Duodenal mucosa (tissue), 2 donors: ENCODE results near the gene EGR1.

Experiments
- H3K27ac ChIP-seq: one replicate; pipeline ENCODE4 v1.7.0; 2013; ENCODE audit warnings: low read depth, low read length
- H3K27me3 ChIP-seq, 2 donors: one replicate each; pipeline ENCODE4 v1.7.0; 2013; ENCODE audit warnings: low read length in 2 of 2, control low read depth in 1 of 2; ENCODE audit not compliant: insufficient read depth in 2 of 2, control insufficient read depth in 1 of 2
- H3K36me3 ChIP-seq, 2 donors: one replicate each; pipeline ENCODE4 v1.7.0; 2013; ENCODE audit warnings: low read length in 2 of 2, control low read depth in 1 of 2; ENCODE audit not compliant: insufficient read depth in 2 of 2, control insufficient read depth in 1 of 2
- H3K4me1 ChIP-seq, 2 donors: one replicate each; pipeline ENCODE4 v1.7.0; 2013; ENCODE audit warnings: low read length in 2 of 2, control low read depth in 1 of 2; ENCODE audit not compliant: insufficient read depth in 2 of 2, control insufficient read depth in 1 of 2
- H3K4me3 ChIP-seq, 2 donors: one replicate each; pipeline ENCODE4 v1.7.0; 2013; ENCODE audit warnings: low read length in 2 of 2, low read depth in 1 of 2
- H3K9ac ChIP-seq, 2 donors: one replicate each; pipeline ENCODE4 v1.7.0; 2013; ENCODE audit warnings: low read length in 2 of 2, low read depth in 1 of 2
- H3K9me3 ChIP-seq, 2 donors: one replicate each; pipeline ENCODE4 v1.7.0; 2013; ENCODE audit warnings: low read length in 2 of 2, control low read depth in 1 of 2; ENCODE audit not compliant: control insufficient read depth in 1 of 2

Gene EGR1

GRCh38 chr5:138465261-138466124 is at the start of gene EGR1:
Gene EGR1 (plus strand): TSS chr5:138465479. CDS start chr5:138465762, 283 bp downstream.
- H3K4me1 ChIP-seq = peaks cover 13 to 27% of the 10 kb centered on the region in 2 donors
- H3K9me3 ChIP-seq = no peaks in the 10 kb centered on the region
- peak within 1 kb of the TSS; percentile 80 to 84 for H3K4me3 ChIP-seq
- peaks cover 0 to 10% of the 10 kb centered on the region in 2 donors for H3K36me3 ChIP-seq
- peak within 1 kb of the TSS; percentile 98 for H3K27ac ChIP-seq
- peak within 1 kb of the TSS; percentile 94 to 96 for H3K9ac ChIP-seq
- no peaks in the 10 kb centered on the region for H3K27me3 ChIP-seq

GRCh38 chr5:138418444-138418843 is 46.8 kb upstream of the EGR1 start:
- Histone ChIP-seq H3K9ac (no peak overlapping the region), H3K36me3 (peaks cover 46 to 91% of the 10 kb centered on the region in 2 donors), H3K9me3 (no peaks in the 10 kb centered on the region), H3K4me3 (no peak overlapping the region), H3K4me1 (no peaks in the 10 kb centered on the region), H3K27me3 (no peaks in the 10 kb centered on the region), H3K27ac (no peak overlapping the region)

- no peaks in the 10 kb centered on the region for H3K4me1 ChIP-seq
- no peaks in the 10 kb centered on the region for H3K9me3 ChIP-seq
- no peak overlapping the region for H3K27ac ChIP-seq
- H3K9ac ChIP-seq = no peak overlapping the region
- H3K27me3 ChIP-seq = no peaks in the 10 kb centered on the region
- no peak overlapping the region for H3K4me3 ChIP-seq
- H3K36me3 ChIP-seq = peaks cover 46 to 93% of the 10 kb centered on the region in 2 donors
Observed at GRCh38 chr5:138425079-138425478, 40.2 kb upstream of the EGR1 start.

- Histone ChIP-seq H3K9me3 (no peaks in the 10 kb centered on the region), H3K27ac (no peak overlapping the region), H3K4me3 (no peak overlapping the region), H3K9ac (no peak overlapping the region), H3K36me3 (peaks cover 26 to 51% of the 10 kb centered on the region in 2 donors), H3K4me1 (peaks cover 0 to 7% of the 10 kb centered on the region in 2 donors), H3K27me3 (peaks cover 0 to 3% of the 10 kb centered on the region in 2 donors)
Observed at GRCh38 chr5:138435943-138436342, 29.3 kb upstream of the EGR1 start.

- peak overlapping the region; percentile 32 to 50 for H3K4me3 ChIP-seq
- H3K4me1 ChIP-seq = peaks cover 0 to 7% of the 10 kb centered on the region in 2 donors
- no peak overlapping the region for H3K27ac ChIP-seq
- peak overlapping the region in 1 of 2 donors; percentile 41 for H3K9ac ChIP-seq
- H3K27me3 ChIP-seq = peaks cover 0 to 3% of the 10 kb centered on the region in 2 donors
- H3K9me3 ChIP-seq = no peaks in the 10 kb centered on the region
- peaks cover 14 to 34% of the 10 kb centered on the region in 2 donors for H3K36me3 ChIP-seq
Observed at GRCh38 chr5:138438003-138438723, 27.1 kb upstream of the EGR1 start.

GRCh38 chr5:138438724-138439476 is 26.4 kb upstream of the EGR1 start, which contains the start of gene REEP2:
Gene REEP2 (plus strand): TSS chr5:138439057. CDS start chr5:138439209, 152 bp downstream.
- no peak within 1 kb of the TSS for H3K27ac ChIP-seq
- peak within 1 kb of the TSS; percentile 50 to 51 for H3K4me3 ChIP-seq
- peaks cover 0 to 7% of the 10 kb centered on the region in 2 donors for H3K4me1 ChIP-seq
- no peaks in the 10 kb centered on the region for H3K9me3 ChIP-seq
- H3K27me3 ChIP-seq = peaks cover 0 to 3% of the 10 kb centered on the region in 2 donors
- peak within 1 kb of the TSS in 1 of 2 donors; percentile 41 for H3K9ac ChIP-seq
- peaks cover 14 to 26% of the 10 kb centered on the region in 2 donors for H3K36me3 ChIP-seq

GRCh38 chr5:138439477-138440158 is 25.7 kb upstream of the EGR1 start:
- no peak overlapping the region for H3K9ac ChIP-seq
- H3K36me3 ChIP-seq = peaks cover 14 to 20% of the 10 kb centered on the region in 2 donors
- H3K9me3 ChIP-seq = no peaks in the 10 kb centered on the region
- no peak overlapping the region for H3K27ac ChIP-seq
- H3K4me3 ChIP-seq = peak overlapping the region; percentile 38 to 51
- peaks cover 0 to 3% of the 10 kb centered on the region in 2 donors for H3K27me3 ChIP-seq
- H3K4me1 ChIP-seq = peaks cover 0 to 7% of the 10 kb centered on the region in 2 donors

- Histone ChIP-seq H3K27me3 (peaks cover 0 to 3% of the 10 kb centered on the region in 2 donors), H3K27ac (no peak overlapping the region), H3K4me1 (peaks cover under 1 to 7% of the 10 kb centered on the region in 2 donors), H3K9ac (no peak overlapping the region), H3K36me3 (peaks cover 7 to 12% of the 10 kb centered on the region in 2 donors), H3K4me3 (no peak overlapping the region), H3K9me3 (no peaks in the 10 kb centered on the region)
Observed at GRCh38 chr5:138440159-138441073, 24.9 kb upstream of the EGR1 start.
